Mononuclear cell (primary cell): ENCODE data around the gene C16orf87. TPM values are rescaled to one million over a fixed set of nuclear protein-coding genes. Genes with fewer than 3 reads are reported as not detected.
A peak's percentile ranks its signal among the peaks of the same experiment; 100 is the strongest.
"Not testable (repeated sequence)": the region's sequence is repeated elsewhere in the genome, so short reads cannot be mapped to it uniquely, and the experiment has no call there.

Source experiments
- H3K27me3 ChIP-seq: 2 replicates; pipeline ENCODE4 v1.6.0; 2011; ENCODE audit warnings: low read length, control low read depth; ENCODE audit not compliant: insufficient read depth
- H3K4me1 ChIP-seq: 2 replicates; pipeline ENCODE4 v1.5.1; 2011; ENCODE audit warnings: mild to moderate bottlenecking, low read length, control low read depth; ENCODE audit not compliant: insufficient read depth
- H3K4me3 ChIP-seq: 2 replicates; pipeline ENCODE4 v1.5.1; 2011; ENCODE audit warnings: mild to moderate bottlenecking, low read length, moderate library complexity
- H3K9me3 ChIP-seq: 2 replicates; pipeline ENCODE4 v1.5.1; 2011; ENCODE audit warnings: low read depth, mild to moderate bottlenecking, control low read depth, low read length
- total RNA-seq: library from RNA; depleted of rRNA; stranded (reverse); fragments of >200 nt; gene quantifications from one replicate; pipeline ENCODE4 v1.2.3, GENCODE V29; 2012

C16orf87 gene
- total RNA-seq, 1 donor: 30.4 TPM

DNA sequence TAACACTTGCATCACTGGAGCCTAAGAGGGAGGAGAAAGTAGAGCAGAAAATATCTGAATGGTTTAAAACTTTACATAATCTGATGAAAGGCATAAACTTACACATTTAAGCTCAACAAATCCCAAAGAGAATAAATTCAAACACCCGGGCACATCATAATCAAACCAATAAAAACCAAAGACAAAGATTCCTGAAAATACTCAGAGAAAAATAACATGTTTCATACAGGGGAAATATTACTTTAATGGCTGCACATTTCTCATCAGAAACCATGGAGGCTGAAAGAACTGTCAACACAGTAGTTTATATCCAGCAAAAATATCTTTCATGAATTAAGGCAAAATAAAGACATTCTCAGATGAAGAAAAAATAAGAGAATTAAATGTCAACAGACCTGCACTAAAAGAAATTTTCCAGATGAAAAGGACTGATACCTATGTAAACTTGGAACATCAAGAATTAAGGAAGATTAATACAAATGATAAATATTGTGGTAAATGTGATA, 34.2 kb downstream of the C16orf87 start:
- Histone ChIP-seq H3K4me3 (no peak overlapping the region), H3K4me1 (no peaks in the 10 kb centered on the region), H3K9me3 (peaks cover 13% of the 10 kb centered on the region), H3K27me3 (no peaks in the 10 kb centered on the region)

GRCh38 chr16:46793841-46794240, 37.1 kb downstream of the C16orf87 start:
- no peaks in the 10 kb centered on the region for H3K27me3 ChIP-seq
- no peak overlapping the region for H3K4me3 ChIP-seq
- peaks cover 13% of the 10 kb centered on the region for H3K9me3 ChIP-seq
- peaks cover 16% of the 10 kb centered on the region for H3K4me1 ChIP-seq

- Histone ChIP-seq H3K4me3 (no peak overlapping the region), H3K9me3 (peaks cover 11% of the 10 kb centered on the region), H3K4me1 (peaks cover 30% of the 10 kb centered on the region), H3K27me3 (no peaks in the 10 kb centered on the region)
These were observed 40.2 kb downstream of the C16orf87 start for GRCh38 chr16:46790599-46791270.

DNA sequence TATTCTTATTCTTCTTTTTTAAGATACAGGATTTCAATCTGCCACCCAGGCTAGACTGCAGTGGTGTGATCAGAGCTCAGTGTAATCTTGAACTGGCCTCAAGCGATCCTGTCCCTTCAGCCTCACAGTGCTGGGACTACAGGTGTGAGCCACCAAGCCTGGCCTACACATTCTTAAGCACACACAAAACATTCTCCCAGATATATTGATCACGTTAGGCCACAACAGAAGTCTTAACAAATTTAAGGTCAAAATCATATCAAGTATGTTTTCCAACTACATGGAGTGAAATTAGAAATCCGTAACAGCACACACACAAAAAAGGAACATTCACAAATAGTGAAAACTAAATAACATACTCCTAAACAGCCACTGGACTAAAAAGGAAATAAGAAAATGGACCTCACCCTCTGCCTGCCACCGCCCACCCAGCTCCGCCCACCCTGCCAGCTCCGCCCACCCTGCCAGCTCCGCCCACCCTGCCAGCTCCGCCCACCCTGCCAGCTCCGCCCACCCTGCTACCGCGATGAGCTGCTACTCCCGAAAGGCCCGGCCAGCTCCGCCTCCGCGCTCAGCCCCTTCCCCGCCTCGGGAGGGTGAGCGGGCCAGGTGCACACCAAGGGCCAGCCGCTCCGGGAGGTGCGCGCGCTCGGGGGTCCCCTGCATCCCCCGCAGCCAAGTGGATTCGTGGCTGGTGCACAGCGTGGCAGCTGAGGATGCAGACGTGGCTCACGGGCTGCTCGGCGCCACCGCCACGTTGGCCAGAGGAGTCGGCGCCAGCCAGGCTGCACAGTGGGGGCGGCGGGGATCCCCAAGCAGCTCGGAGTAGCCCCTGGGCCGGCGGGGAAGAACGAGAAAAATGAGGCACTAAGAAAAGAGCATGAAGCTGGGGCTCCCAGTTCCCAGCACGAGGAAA, 41.2 kb downstream of the C16orf87 start:
- Histone ChIP-seq H3K4me3 (peak overlapping the region; percentile 58), H3K4me1 (peaks cover 30% of the 10 kb centered on the region), H3K9me3 (peaks cover 14% of the 10 kb centered on the region), H3K27me3 (no peaks in the 10 kb centered on the region)

GRCh38 chr16:46788891-46789474, 42.0 kb downstream of the C16orf87 start:
- H3K27me3 ChIP-seq: no peaks in the 10 kb centered on the region
- peaks cover 30% of the 10 kb centered on the region for H3K4me1 ChIP-seq
- no peak overlapping the region for H3K4me3 ChIP-seq

DNA sequence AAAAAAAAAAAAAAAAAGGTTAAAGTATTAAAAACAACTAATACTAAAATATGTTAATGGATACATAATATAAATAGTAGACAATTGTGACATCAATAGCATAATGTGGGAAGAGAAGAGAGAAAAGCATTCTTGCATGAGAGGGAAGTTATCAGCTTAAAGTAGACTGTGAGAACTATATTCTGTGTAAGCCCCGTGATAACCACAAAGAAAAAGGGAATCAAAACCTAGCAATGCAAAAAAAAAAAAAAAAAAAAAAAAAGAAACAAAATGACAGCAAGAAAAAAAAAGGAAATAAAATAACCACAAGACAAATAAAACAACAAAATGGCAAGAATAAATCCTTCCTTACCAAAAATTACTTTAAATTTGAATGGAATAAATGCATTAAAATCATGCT, 43.1 kb downstream of the C16orf87 start:
- no peak overlapping the region for H3K4me3 ChIP-seq
- H3K4me1 ChIP-seq: peaks cover 30% of the 10 kb centered on the region
- no peaks in the 10 kb centered on the region for H3K27me3 ChIP-seq
- H3K9me3 ChIP-seq: peaks cover 9% of the 10 kb centered on the region

More at GRCh38 chr16:46788891-46789474, 42.0 kb downstream of the C16orf87 start:
- H3K9me3 ChIP-seq: peaks cover 14% of the 10 kb centered on the region

GRCh38 chr16:46785076-46785845, 45.7 kb downstream of the C16orf87 start:
- no peaks in the 10 kb centered on the region for H3K27me3 ChIP-seq
- H3K4me1 ChIP-seq: peaks cover 26% of the 10 kb centered on the region
- no peak overlapping the region for H3K4me3 ChIP-seq
- peaks cover 9% of the 10 kb centered on the region for H3K9me3 ChIP-seq

DNA sequence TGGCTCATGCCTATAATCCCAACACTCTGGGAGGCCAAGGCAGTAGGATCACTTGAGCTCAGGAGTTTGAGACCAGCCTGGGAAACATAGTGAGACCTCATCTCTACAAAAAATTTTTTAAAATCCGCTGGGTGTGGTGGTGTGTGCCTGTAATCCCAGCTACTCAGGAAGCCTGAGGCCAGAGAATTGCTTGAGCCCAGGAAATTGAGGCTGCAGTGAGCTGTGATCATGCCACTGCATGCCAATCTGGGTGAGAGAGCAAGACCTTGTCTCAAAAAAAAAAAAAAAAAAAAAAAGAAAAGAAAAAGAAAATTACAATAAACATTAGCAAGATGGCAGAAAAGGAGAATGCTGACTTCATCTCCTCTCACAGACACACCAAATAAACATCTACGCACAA, 46.4 kb downstream of the C16orf87 start:
- peaks cover 22% of the 10 kb centered on the region for H3K4me1 ChIP-seq
- H3K9me3 ChIP-seq, H3K4me3 ChIP-seq, H3K27me3 ChIP-seq: not testable (repeated sequence)

- H3K9me3 ChIP-seq: peaks cover 9% of the 10 kb centered on the region
These were observed 47.2 kb downstream of the C16orf87 start for GRCh38 chr16:46783800-46784199.

DNA sequence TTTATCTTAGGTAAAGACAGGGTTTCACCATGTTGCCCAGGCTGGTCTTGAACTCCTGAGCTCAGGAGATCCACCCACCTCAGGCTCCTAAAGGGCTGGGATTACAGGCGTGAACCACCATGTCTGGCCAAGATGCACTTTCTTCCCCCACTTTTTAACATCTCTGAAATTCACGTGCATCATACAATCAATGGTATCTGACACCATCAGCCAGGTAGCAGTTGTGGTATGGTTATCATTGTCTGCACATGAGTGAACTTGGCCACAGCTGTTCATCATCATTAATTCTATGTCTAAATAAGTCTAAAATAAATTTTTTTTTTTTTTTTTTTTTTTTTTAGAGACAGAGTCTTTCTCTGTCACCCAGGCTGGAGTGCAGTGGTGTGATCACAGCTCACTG, 48.7 kb downstream of the C16orf87 start:
- H3K4me3 ChIP-seq: no peak overlapping the region
- H3K4me1 ChIP-seq: peaks cover 3% of the 10 kb centered on the region
- H3K27me3 ChIP-seq: no peaks in the 10 kb centered on the region
- H3K9me3 ChIP-seq: peaks cover 9% of the 10 kb centered on the region

More at GRCh38 chr16:46783800-46784199, 47.2 kb downstream of the C16orf87 start:
- H3K4me3 ChIP-seq: no peak overlapping the region
- H3K4me1 ChIP-seq: peaks cover 14% of the 10 kb centered on the region
- no peaks in the 10 kb centered on the region for H3K27me3 ChIP-seq

DNA sequence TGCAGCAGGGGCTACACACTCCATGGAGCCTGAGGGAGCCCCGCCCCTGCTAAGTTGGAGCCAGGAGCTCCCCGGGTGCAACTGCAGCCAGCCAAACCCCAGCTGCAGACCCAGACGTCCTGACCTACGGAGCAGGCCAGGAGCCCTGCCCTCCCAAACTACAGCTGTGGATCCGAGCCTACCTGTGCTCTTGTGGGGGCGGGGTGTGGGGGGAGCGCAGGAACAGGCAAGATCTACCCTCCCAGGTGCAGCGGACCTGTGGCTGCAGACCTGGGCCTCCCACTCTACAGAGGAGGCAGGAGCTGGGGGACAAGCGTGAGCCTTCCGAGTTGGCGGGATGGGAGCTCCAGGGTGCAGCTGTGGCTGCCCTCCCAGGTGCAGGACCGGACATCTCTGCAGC, 53.2 kb downstream of the C16orf87 start:
- Histone ChIP-seq H3K4me3 (no peak overlapping the region), H3K4me1 (peaks cover 6% of the 10 kb centered on the region), H3K27me3 (no peaks in the 10 kb centered on the region), H3K9me3 (no peaks in the 10 kb centered on the region)

DNA sequence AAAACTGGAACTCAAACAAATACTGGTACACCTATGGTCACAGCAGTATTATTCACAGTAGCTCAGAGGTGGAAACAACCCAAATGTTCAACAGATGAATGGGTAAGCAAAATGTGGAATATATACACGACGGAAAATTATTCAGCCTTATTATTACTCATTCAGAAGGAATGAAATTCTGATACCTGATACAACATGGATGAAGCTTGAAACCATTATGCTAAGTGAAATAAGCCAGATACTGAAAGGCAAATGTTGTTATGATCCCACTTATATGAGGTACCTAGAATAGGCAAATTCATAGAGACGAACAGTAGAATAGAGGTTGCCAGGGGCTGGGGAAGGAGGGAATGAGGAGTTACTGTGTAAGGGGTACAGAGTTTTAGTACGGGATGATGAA, 55.8 kb downstream of the C16orf87 start:
- H3K4me3 ChIP-seq: no peak overlapping the region
- peaks cover 6% of the 10 kb centered on the region for H3K4me1 ChIP-seq
- no peaks in the 10 kb centered on the region for H3K9me3 ChIP-seq
- H3K27me3 ChIP-seq: no peaks in the 10 kb centered on the region

DNA sequence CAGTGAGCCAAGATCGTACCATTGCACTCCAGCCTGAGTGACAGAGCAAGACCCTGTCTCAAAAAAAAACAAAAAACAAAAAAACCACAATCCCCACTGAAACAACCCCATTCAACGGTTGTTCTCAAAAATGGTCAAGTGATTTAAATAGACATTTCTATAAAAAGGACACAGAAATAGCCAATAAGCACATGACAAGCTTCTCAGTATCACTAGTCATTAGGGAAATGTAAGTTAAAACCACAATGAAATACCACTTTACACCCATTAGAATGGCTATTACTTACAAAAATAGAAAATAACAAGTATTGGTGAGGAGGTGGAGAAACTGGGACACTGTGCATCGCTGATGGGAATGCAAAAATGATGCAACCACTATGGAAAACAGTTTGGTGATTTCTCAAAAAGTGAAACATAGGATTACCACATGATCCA, 56.2 kb downstream of the C16orf87 start:
- H3K27me3 ChIP-seq: no peaks in the 10 kb centered on the region
- H3K4me3 ChIP-seq: no peak overlapping the region
- peaks cover 6% of the 10 kb centered on the region for H3K4me1 ChIP-seq
- no peaks in the 10 kb centered on the region for H3K9me3 ChIP-seq

DNA sequence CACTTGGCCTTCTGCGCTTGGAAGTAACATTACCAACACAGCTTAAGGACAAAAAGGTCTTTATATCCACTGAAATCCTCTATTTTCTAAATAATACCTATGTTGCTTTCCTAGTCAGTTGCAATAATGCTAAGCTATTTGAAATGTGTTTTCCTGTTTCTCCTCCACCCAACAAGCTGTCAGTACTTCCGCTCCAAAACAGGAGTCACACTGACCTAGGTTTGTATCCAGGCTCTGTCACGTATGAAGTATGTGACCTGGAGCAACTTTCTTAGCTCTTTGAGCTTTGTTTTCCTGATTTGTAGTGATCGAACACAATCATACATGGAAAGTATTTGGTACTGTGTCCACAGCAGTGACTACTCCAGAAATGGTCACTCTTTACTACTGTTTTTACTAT, 58.5 kb downstream of the C16orf87 start:
- peaks cover 6% of the 10 kb centered on the region for H3K4me1 ChIP-seq
- no peak overlapping the region for H3K4me3 ChIP-seq
- no peaks in the 10 kb centered on the region for H3K9me3 ChIP-seq
- H3K27me3 ChIP-seq: no peaks in the 10 kb centered on the region
